Measurements from ENCODE around the gene GABBR2.

Gene GABBR2

GRCh38 chr9:98374385-98375051, 334.2 kb downstream of the GABBR2 start:
- TF ChIP-seq EZH2phosphoT487 (IDR thresholded peaks at IDR 0.05; ENCODE audit: borderline replicate concordance, low read length) (no peak), CTCF (IDR thresholded peaks at IDR 0.05; ENCODE audit: low read depth, low read length, poor library complexity, severe bottlenecking) (no peak)
- no peaks in the 10 kb centered on the region for H4K20me1 ChIP-seq (ENCODE audit: control insufficient read depth, insufficient read depth, low read depth, low read length)
- no peak overlapping the region for H3K4me2 ChIP-seq (ENCODE audit: low read length)
- H3K9me2 ChIP-seq (replicated peaks; ENCODE audit: control insufficient read depth, low read length), result no peaks in the 10 kb centered on the region
- no peaks in the 10 kb centered on the region for H3F3A ChIP-seq (ENCODE audit: control insufficient read depth, insufficient read depth)
- no peaks in the 10 kb centered on the region for H3K9me3 ChIP-seq (ENCODE audit: control insufficient read depth, insufficient read depth, low read length)
- no peak overlapping the region for H3K4me3 ChIP-seq (ENCODE audit: low read length)
- no peak overlapping the region for H3K27ac ChIP-seq (ENCODE audit: low read depth, low read length)
- H3K4me1 ChIP-seq (ENCODE audit: control insufficient read depth, low read length), result peaks cover 9% of the 10 kb centered on the region
- no peaks in the 10 kb centered on the region for H3K36me3 ChIP-seq (ENCODE audit: control insufficient read depth, low read length)
- no peaks in the 10 kb centered on the region for H3K79me2 ChIP-seq (ENCODE audit: control insufficient read depth, low read length)
- H3K27me3 ChIP-seq (ENCODE audit: control insufficient read depth, low read length), result no peaks in the 10 kb centered on the region

GRCh38 chr9:98373609-98374008, 335.1 kb downstream of the GABBR2 start:
- peaks cover 7% of the 10 kb centered on the region for H3K4me1 ChIP-seq (ENCODE audit: control insufficient read depth, low read length)
- no peaks in the 10 kb centered on the region for H4K20me1 ChIP-seq (ENCODE audit: control insufficient read depth, insufficient read depth, low read depth, low read length)
- no peak overlapping the region for H3K4me3 ChIP-seq (ENCODE audit: low read length)
- H3K4me2 ChIP-seq (ENCODE audit: low read length), result no peak overlapping the region
- H3K27me3 ChIP-seq (ENCODE audit: control insufficient read depth, low read length), result no peaks in the 10 kb centered on the region
- no peak overlapping the region for H3K27ac ChIP-seq (ENCODE audit: low read depth, low read length)
- H3K9me2 ChIP-seq (replicated peaks; ENCODE audit: control insufficient read depth, low read length), result no peaks in the 10 kb centered on the region
- TF ChIP-seq CTCF (IDR thresholded peaks at IDR 0.05; ENCODE audit: low read depth, low read length, poor library complexity, severe bottlenecking) (no peak), EZH2phosphoT487 (IDR thresholded peaks at IDR 0.05; ENCODE audit: borderline replicate concordance, low read length) (no peak)
- H3K36me3 ChIP-seq (ENCODE audit: control insufficient read depth, low read length), result no peaks in the 10 kb centered on the region
- no peaks in the 10 kb centered on the region for H3K9me3 ChIP-seq (ENCODE audit: control insufficient read depth, insufficient read depth, low read length)
- H3K79me2 ChIP-seq (ENCODE audit: control insufficient read depth, low read length), result no peaks in the 10 kb centered on the region
- no peaks in the 10 kb centered on the region for H3F3A ChIP-seq (ENCODE audit: control insufficient read depth, insufficient read depth)

DNA sequence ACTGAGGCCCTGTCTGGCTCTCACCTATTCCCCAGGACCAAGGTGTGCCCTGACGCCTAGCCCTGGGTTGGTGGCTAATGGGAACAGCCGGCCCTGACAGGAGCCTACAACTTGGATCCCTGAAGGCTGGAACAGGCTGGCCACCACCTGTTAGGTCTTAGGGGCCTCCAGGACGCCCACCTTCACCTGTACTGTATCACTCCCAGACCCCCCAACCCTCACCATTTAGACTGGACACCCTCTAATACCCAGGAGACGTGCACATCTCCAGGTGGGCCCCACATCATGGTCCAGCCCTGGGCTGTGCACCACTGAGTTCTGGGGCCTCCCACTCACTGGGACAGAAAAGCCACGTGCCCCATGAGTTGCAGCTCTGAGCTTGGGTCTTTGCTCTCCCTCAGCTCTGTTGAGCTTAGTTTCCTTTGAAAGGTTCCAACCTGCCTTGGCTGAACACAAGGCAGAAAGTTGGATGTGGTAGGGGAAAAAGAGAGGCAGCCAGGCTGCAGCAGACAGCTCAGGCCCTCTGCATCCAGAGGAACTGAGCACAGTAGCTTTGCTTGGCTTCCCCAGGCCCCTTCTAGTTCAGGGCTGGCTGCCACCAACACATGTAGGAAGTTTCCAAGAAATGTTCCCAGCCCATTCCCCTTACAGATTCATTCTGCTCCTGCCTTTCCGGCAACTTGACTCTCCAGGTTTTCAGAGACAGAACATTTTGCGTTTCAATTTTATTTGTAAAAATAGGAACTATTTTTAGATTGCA, 336.5 kb downstream of the GABBR2 start:
- Histone ChIP-seq H3K4me1 (ENCODE audit: control insufficient read depth, low read length) (peaks cover 7% of the 10 kb centered on the region), H3K4me2 (ENCODE audit: low read length) (no peak overlapping the region), H3K36me3 (ENCODE audit: control insufficient read depth, low read length) (no peaks in the 10 kb centered on the region), H3K27ac (ENCODE audit: low read depth, low read length) (no peak overlapping the region), H4K20me1 (ENCODE audit: control insufficient read depth, insufficient read depth, low read depth, low read length) (no peaks in the 10 kb centered on the region), H3K79me2 (ENCODE audit: control insufficient read depth, low read length) (no peaks in the 10 kb centered on the region), H3K9me3 (ENCODE audit: control insufficient read depth, insufficient read depth, low read length) (no peaks in the 10 kb centered on the region), H3K4me3 (ENCODE audit: low read length) (no peak overlapping the region), H3F3A (ENCODE audit: control insufficient read depth, insufficient read depth) (no peaks in the 10 kb centered on the region), H3K27me3 (ENCODE audit: control insufficient read depth, low read length) (no peaks in the 10 kb centered on the region), H3K9me2 (replicated peaks; ENCODE audit: control insufficient read depth, low read length) (no peaks in the 10 kb centered on the region)
- TF ChIP-seq EZH2phosphoT487 (IDR thresholded peaks at IDR 0.05; ENCODE audit: borderline replicate concordance, low read length), result no peak
- TF ChIP-seq CTCF (IDR thresholded peaks at IDR 0.05; ENCODE audit: low read depth, low read length, poor library complexity, severe bottlenecking), result no peak
